ENCODE measurements around the gene FKBP1A.

- TF ChIP-seq SPI1 (IDR thresholded peaks at IDR 0.05; ENCODE audit: low read depth, low read length) (no peak), POLR2AphosphoS5 (IDR thresholded peaks at IDR 0.05; ENCODE audit: low read depth, low read length) (no peak), TAF1 (IDR thresholded peaks at IDR 0.05; ENCODE audit: low read depth, low read length) (no peak), POLR2A (IDR thresholded peaks at IDR 0.05; ENCODE audit: low read depth, low read length) (no peak), POU2F2 (IDR thresholded peaks at IDR 0.05; ENCODE audit: low read depth, low read length) (no peak)
These were observed 72.8 kb downstream of the FKBP1A start for GRCh38 chr20:1320016-1320415.

All from GM12891 (cell line).